ENCODE data around the gene HTR4.
"Not testable (repeated sequence)": the region's sequence is repeated elsewhere in the genome, so short reads cannot be mapped to it uniquely, and the experiment has no call there.

The HTR4 gene

GRCh38 chr5:148476302-148476701, 178.0 kb downstream of the HTR4 start:
- Histone ChIP-seq H3K4me2 (ENCODE audit: low read length) (no peak overlapping the region), H3K9ac (no peak overlapping the region), H3K9me3 (ENCODE audit: control insufficient read depth, low read length) (no peaks in the 10 kb centered on the region), H3K27me3 (ENCODE audit: control insufficient read depth, insufficient read depth, low read length) (no peaks in the 10 kb centered on the region), H3K36me3 (ENCODE audit: control insufficient read depth, insufficient read depth, low read length) (no peaks in the 10 kb centered on the region), H3K4me3 (ENCODE audit: low read depth, low read length) (no peak overlapping the region), H3K79me2 (no peaks in the 10 kb centered on the region), H3K27ac (no peak overlapping the region), H3K4me1 (no peaks in the 10 kb centered on the region), H2AFZ (no peak overlapping the region)
- TF ChIP-seq CTCF (IDR thresholded peaks at IDR 0.05), result no peak

- TF ChIP-seq CTCF (IDR thresholded peaks at IDR 0.05), result no peak
- Histone ChIP-seq H2AFZ (no peak overlapping the region), H3K4me3 (ENCODE audit: low read depth, low read length) (no peak overlapping the region), H3K79me2 (no peaks in the 10 kb centered on the region), H3K4me1 (no peaks in the 10 kb centered on the region), H3K27me3 (ENCODE audit: control insufficient read depth, insufficient read depth, low read length) (no peaks in the 10 kb centered on the region), H3K4me2 (ENCODE audit: low read length) (no peak overlapping the region), H3K9ac (no peak overlapping the region), H3K36me3 (ENCODE audit: control insufficient read depth, insufficient read depth, low read length) (no peaks in the 10 kb centered on the region), H3K9me3 (ENCODE audit: control insufficient read depth, low read length) (no peaks in the 10 kb centered on the region), H3K27ac (no peak overlapping the region)
These were observed 180.3 kb downstream of the HTR4 start for GRCh38 chr5:148474025-148474511.

DNA sequence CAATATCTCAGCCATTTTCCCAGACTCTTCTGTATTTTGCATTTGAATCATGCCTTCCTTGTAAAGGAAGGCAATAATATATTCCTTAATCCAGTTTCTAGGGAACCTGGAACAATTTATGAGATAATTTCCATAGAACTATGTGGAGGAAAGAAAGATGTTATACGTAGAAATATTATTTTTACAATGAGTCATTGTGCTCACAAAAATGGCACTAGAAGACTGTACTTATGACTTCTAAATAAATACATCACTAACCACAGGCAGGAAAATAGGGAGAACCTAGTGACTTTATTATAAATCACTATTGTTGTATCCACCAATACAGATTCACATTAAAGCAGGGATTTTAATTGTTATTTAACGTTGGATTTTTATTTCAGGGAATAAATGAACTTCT, 182.9 kb downstream of the HTR4 start:
- no peak for TF ChIP-seq CTCF (IDR thresholded peaks at IDR 0.05)
- no peak overlapping the region for H2AFZ ChIP-seq
- no peaks in the 10 kb centered on the region for H3K4me1 ChIP-seq
- H3K9ac ChIP-seq, result no peak overlapping the region
- no peaks in the 10 kb centered on the region for H3K27me3 ChIP-seq (ENCODE audit: control insufficient read depth, insufficient read depth, low read length)
- H3K27ac ChIP-seq, result no peak overlapping the region
- H3K4me3 ChIP-seq (ENCODE audit: low read depth, low read length), result no peak overlapping the region
- H3K4me2 ChIP-seq (ENCODE audit: low read length), result no peak overlapping the region
- no peaks in the 10 kb centered on the region for H3K36me3 ChIP-seq (ENCODE audit: control insufficient read depth, insufficient read depth, low read length)
- no peaks in the 10 kb centered on the region for H3K79me2 ChIP-seq
- no peaks in the 10 kb centered on the region for H3K9me3 ChIP-seq (ENCODE audit: control insufficient read depth, low read length)

- Histone ChIP-seq H3K4me1 (no peaks in the 10 kb centered on the region), H3K4me2 (ENCODE audit: low read length) (no peak overlapping the region), H3K27me3 (ENCODE audit: control insufficient read depth, insufficient read depth, low read length) (no peaks in the 10 kb centered on the region), H3K36me3 (ENCODE audit: control insufficient read depth, insufficient read depth, low read length) (no peaks in the 10 kb centered on the region), H3K27ac (no peak overlapping the region), H3K79me2 (no peaks in the 10 kb centered on the region), H2AFZ (no peak overlapping the region), H3K9me3 (ENCODE audit: control insufficient read depth, low read length) (no peaks in the 10 kb centered on the region), H3K4me3 (ENCODE audit: low read depth, low read length) (no peak overlapping the region), H3K9ac (no peak overlapping the region)
- TF ChIP-seq CTCF (IDR thresholded peaks at IDR 0.05), result no peak
These were observed 184.8 kb downstream of the HTR4 start for GRCh38 chr5:148469501-148469935.

DNA sequence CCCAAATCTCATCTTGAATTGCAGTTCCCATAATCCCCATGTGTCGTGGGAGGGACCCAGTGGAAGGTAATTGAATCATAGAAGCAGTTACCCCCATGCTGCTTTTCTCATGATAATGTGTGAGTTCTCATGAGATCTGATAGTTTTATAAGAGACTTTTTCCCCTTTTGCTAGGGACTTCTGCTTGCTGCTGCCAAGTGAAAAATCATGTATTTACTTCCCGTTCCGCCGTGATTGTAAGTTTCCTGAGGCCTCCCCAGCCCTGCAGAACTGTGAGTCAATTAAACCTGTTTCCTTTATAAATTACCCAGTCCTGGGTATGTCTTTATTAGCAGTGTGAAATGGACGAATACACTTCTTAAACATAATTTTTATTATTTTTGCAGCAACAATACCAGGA, 185.6 kb downstream of the HTR4 start:
- not testable (repeated sequence) for H3K9me3 ChIP-seq (ENCODE audit: control insufficient read depth, low read length); H2AFZ ChIP-seq; H3K4me1 ChIP-seq; H3K27me3 ChIP-seq (ENCODE audit: control insufficient read depth, insufficient read depth, low read length); H3K27ac ChIP-seq; H3K9ac ChIP-seq; H3K79me2 ChIP-seq; H3K4me3 ChIP-seq (ENCODE audit: low read depth, low read length); H3K36me3 ChIP-seq (ENCODE audit: control insufficient read depth, insufficient read depth, low read length); H3K4me2 ChIP-seq (ENCODE audit: low read length)
